Liver (tissue), 3 donors: ENCODE data around the gene EVI2A.
"Not testable (repeated sequence)": the region's sequence is repeated elsewhere in the genome, so short reads cannot be mapped to it uniquely, and the experiment has no call there.

ENCODE experiments used
- HNF4A ChIP-seq, 2 donors: conservative IDR thresholded peaks; 2 replicates each; pipeline ENCODE4 v1.6.1; 2016; ENCODE audit warnings: antibody characterized with exemption in 2 of 2, mild to moderate bottlenecking in 2 of 2
- JUND ChIP-seq, 2 donors: IDR thresholded peaks; 2 replicates each; pipeline ENCODE4 v1.6.1; 2016; ENCODE audit warnings: antibody characterized with exemption in 2 of 2
- NR2F2 ChIP-seq: IDR thresholded peaks from 2 replicates; pipeline ENCODE4 v1.6.1; 2016; ENCODE audit warnings: antibody characterized with exemption
- RAD21 ChIP-seq, 2 donors: IDR thresholded peaks; 2 replicates each; pipeline ENCODE4 v1.6.1; 2016; ENCODE audit warnings: antibody characterized with exemption in 2 of 2, mild to moderate bottlenecking in 2 of 2
- RXRA ChIP-seq, 2 donors: IDR thresholded peaks; 2 replicates each; pipeline ENCODE4 v1.6.1; 2017 to 2018; ENCODE audit warnings: antibody characterized with exemption in 2 of 2, mild to moderate bottlenecking in 1 of 2
- SP1 ChIP-seq: IDR thresholded peaks from 2 replicates; pipeline ENCODE4 v1.6.1; 2018; ENCODE audit warnings: antibody characterized with exemption, mild to moderate bottlenecking
- TAF1 ChIP-seq: conservative IDR thresholded peaks from 2 replicates; pipeline ENCODE4 v1.6.1; 2016; ENCODE audit warnings: antibody characterized with exemption, mild to moderate bottlenecking
- TF ChIP-seq, protein P1 (sequence below): fragments of 150-350 bp; IDR thresholded peaks from 2 replicates; pipeline ENCODE4 v1.5.1; 2017; ENCODE audit warnings: improper control_type of control experiment, low read depth, low read length; ENCODE audit not compliant: missing input control
- TF ChIP-seq, protein P2 (sequence below): IDR thresholded peaks from 2 replicates; pipeline ENCODE4 v1.6.1; 2016; ENCODE audit warnings: antibody characterized with exemption
- TF ChIP-seq, protein P3 (sequence below): IDR thresholded peaks from 2 replicates; pipeline ENCODE4 v1.6.1; 2016; ENCODE audit warnings: antibody characterized with exemption
- TF ChIP-seq, protein P4 (sequence below): IDR thresholded peaks from 2 replicates; pipeline ENCODE4 v1.6.1; 2016; ENCODE audit warnings: antibody characterized with exemption, mild to moderate bottlenecking
- donor health status: healthy.
- donor health status: healthy.

DNA sequence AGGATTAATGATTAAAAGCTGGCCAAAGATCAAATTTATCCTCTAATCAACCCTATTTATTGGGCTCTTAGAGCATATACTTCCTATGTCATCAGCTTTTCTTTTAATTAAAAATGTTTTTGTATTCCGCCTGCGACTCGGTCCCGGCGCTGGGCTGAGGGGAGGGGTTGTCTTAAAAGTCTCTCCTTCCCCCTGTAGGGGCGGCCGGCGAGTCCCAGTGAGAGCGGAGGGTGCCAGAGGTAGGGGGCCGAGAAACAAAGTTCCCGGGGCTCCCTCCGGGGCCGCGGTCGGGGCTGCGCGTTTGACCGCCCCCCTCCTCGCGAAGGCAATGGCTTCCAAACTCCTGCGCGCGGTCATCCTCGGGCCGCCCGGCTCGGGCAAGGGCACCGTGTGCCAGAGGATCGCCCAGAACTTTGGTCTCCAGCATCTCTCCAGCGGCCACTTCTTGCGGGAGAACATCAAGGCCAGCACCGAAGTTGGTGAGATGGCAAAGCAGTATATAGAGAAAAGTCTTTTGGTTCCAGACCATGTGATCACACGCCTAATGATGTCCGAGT lies 23.8 kb upstream of the EVI2A start:
- TF ChIP-seq, protein P1, sequence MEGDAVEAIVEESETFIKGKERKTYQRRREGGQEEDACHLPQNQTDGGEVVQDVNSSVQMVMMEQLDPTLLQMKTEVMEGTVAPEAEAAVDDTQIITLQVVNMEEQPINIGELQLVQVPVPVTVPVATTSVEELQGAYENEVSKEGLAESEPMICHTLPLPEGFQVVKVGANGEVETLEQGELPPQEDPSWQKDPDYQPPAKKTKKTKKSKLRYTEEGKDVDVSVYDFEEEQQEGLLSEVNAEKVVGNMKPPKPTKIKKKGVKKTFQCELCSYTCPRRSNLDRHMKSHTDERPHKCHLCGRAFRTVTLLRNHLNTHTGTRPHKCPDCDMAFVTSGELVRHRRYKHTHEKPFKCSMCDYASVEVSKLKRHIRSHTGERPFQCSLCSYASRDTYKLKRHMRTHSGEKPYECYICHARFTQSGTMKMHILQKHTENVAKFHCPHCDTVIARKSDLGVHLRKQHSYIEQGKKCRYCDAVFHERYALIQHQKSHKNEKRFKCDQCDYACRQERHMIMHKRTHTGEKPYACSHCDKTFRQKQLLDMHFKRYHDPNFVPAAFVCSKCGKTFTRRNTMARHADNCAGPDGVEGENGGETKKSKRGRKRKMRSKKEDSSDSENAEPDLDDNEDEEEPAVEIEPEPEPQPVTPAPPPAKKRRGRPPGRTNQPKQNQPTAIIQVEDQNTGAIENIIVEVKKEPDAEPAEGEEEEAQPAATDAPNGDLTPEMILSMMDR: not testable (repeated sequence)
- not testable (repeated sequence) for TF ChIP-seq HNF4A (conservative IDR thresholded peaks at IDR 0.05); RXRA (IDR thresholded peaks at IDR 0.05); SP1; NR2F2; JUND (IDR thresholded peaks at IDR 0.05); RAD21 (IDR thresholded peaks at IDR 0.05); TAF1
- TF ChIP-seq, protein P2, sequence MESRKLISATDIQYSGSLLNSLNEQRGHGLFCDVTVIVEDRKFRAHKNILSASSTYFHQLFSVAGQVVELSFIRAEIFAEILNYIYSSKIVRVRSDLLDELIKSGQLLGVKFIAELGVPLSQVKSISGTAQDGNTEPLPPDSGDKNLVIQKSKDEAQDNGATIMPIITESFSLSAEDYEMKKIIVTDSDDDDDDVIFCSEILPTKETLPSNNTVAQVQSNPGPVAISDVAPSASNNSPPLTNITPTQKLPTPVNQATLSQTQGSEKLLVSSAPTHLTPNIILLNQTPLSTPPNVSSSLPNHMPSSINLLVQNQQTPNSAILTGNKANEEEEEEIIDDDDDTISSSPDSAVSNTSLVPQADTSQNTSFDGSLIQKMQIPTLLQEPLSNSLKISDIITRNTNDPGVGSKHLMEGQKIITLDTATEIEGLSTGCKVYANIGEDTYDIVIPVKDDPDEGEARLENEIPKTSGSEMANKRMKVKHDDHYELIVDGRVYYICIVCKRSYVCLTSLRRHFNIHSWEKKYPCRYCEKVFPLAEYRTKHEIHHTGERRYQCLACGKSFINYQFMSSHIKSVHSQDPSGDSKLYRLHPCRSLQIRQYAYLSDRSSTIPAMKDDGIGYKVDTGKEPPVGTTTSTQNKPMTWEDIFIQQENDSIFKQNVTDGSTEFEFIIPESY: not testable (repeated sequence)
- TF ChIP-seq, protein P3, sequence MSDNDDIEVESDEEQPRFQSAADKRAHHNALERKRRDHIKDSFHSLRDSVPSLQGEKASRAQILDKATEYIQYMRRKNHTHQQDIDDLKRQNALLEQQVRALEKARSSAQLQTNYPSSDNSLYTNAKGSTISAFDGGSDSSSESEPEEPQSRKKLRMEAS: not testable (repeated sequence)
- TF ChIP-seq, protein P4, sequence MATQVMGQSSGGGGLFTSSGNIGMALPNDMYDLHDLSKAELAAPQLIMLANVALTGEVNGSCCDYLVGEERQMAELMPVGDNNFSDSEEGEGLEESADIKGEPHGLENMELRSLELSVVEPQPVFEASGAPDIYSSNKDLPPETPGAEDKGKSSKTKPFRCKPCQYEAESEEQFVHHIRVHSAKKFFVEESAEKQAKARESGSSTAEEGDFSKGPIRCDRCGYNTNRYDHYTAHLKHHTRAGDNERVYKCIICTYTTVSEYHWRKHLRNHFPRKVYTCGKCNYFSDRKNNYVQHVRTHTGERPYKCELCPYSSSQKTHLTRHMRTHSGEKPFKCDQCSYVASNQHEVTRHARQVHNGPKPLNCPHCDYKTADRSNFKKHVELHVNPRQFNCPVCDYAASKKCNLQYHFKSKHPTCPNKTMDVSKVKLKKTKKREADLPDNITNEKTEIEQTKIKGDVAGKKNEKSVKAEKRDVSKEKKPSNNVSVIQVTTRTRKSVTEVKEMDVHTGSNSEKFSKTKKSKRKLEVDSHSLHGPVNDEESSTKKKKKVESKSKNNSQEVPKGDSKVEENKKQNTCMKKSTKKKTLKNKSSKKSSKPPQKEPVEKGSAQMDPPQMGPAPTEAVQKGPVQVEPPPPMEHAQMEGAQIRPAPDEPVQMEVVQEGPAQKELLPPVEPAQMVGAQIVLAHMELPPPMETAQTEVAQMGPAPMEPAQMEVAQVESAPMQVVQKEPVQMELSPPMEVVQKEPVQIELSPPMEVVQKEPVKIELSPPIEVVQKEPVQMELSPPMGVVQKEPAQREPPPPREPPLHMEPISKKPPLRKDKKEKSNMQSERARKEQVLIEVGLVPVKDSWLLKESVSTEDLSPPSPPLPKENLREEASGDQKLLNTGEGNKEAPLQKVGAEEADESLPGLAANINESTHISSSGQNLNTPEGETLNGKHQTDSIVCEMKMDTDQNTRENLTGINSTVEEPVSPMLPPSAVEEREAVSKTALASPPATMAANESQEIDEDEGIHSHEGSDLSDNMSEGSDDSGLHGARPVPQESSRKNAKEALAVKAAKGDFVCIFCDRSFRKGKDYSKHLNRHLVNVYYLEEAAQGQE: not testable (repeated sequence)
